A375 (cell line): ENCODE measurements around the gene SPEM2. TPM values are rescaled to one million over a fixed set of nuclear protein-coding genes. Genes with fewer than 3 reads are reported as not detected.

Experiments
- total RNA-seq: library from RNA; depleted of rRNA; stranded (reverse); fragments of >200 nt; shearing (Covaris generic); gene quantifications from 2 replicates; pipeline ENCODE4 v1.2.3, GENCODE V29; 2014; rRNA removed

The SPEM2 gene
- total RNA-seq, result not detected in 2 replicates

DNA sequence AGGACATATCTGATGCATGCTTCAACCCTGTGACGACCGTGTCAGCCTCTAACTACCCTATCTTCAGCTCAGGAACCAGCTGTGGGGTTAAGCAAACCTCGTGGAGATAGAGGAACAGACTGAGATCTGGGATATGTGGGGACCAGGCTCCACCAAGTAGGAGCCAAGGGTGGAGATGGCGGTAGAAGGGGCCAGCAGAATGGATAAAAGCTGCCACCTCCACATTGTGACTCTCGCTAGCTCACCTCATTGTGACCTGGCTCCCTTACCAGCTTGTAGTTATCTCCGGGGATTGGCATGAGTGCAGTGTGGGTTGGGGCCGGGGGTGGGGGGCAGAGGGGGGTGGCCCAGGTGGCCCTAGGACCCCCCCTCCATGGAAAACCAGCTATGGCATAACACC, at the start of gene SPEM2:
TSS of gene SPEM2 (plus strand) at position 301 of the 400 bp plus-strand sequence. CDS start at position 374, 73 bp downstream.

DNA sequence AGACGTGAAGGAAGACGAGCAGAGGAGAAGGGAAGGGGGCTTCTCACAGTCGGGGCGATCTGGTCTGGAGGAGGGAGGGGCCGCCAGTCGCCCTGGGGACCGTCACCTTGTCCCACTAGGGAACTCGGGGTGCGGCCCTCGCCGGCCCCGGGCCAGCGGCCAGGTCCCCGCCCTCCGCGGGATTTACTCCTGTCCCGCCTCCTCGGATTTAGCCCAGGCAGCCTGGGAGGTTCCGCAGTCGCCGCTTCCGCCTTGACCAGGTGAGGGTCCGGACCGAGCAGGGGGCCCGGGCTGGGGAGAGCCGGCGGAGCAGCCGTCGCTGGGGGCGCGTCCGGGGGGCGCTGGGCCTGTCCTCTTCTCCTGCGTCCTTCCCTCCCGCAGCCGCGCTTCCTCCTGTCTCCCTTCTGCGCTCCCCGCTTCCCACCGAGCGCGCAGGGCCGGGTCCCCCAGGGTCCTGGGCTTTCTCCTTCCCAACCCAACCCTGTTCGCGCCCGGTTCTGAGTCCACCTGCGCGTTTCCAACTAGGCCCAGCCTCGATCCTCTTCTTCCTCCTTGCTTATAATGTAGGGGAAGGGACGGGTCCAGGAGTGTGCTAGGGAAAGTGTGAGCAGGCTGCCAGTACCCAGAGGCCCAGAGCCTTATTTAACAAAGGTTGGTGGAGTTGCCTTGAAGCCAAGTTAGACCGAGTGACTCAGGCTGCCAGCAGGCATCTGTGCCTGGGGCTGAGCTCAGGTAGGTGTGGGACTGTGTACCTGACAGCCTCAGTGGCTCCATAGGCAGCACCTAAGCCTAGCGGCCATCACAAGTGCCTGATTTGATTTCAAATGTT, 44.3 kb upstream of the SPEM2 start, which contains the start of gene TNK1:
TSS of gene TNK1 (plus strand) at position 235 of the 829 bp plus-strand sequence. CDS start 1,838 bp downstream, outside the sequence.

DNA sequence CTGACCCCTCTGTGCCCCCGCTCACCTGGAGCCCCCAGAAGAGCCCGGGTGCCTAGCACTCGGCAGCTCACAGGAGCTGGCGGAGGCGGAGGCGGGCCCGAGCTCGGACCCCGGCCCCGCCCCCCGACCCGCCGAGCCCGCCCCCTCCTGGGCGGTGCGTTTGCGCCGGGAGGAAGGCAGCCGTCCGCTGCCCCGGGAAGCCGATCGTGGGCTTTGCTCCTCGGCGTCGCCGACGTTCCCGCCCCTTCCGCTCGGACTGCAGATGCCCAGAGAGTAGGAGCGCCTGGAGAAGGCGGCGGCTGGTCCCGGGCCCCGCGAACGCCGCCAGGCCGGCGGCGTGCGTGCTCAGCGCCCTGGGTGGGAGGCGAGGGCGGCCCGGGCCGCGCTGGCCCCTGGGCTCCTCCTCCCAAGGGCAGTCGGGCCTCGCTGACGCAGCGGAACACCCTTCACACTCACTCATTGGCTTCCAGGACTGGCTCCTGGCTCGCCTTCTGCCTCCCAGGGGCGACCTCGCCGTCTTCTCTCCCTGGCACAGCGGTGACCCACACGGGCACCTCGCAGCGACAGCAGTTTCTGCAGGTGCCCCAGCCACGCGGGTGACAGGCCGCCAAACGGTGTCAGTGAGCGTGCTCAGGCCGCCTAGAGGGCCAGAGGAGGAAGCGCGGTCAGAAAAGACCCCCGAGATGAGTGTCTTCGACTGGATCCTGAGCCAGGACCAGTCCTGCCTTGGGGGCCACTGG, 30.8 kb upstream of the SPEM2 start, which contains the start of gene PLSCR3:
TSS of gene PLSCR3 (minus strand) at position 74 of the 740 bp plus-strand sequence. CDS start 415 bp downstream, outside the sequence.

DNA sequence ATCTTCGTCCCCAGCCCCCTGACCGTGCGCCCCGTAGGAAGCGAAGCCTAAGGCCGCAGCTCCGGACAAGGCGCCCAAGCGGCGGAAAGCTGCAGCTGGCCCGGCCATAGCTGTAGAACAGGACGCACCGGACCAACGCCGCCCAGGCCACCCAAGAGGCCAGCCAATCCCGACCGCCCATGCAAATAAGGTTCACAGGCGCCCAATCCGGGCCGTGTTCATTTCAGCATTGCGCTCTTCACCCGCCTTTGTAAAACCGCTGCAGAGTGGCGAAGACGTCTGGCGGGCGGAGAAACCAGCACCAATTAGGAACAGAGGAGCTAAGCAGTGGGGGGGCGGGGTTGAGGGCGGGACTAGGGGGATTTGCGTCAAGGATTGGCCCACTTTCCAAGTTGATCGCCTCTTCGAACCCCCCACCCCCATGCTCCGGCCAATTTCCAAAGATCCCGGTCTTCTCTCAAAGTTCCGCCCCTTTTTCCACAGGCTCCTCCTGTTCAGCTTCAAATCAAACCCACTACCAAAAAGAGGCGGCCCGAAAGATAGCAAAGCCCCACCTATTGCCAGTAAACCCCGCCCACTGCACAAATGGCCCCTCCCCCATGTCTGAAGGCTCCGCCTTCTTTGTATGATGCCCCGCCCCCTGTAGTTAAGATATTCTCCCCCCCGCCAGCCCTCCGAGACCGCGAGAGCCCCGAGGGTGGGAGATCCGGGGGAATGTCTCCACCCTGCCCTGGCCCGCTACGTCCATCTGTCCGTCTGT, 21.3 kb upstream of the SPEM2 start, which contains the start of gene TMEM256:
TSS of gene TMEM256 (minus strand) at position 121 of the 760 bp plus-strand sequence. CDS start at position 108, 13 bp downstream.

DNA sequence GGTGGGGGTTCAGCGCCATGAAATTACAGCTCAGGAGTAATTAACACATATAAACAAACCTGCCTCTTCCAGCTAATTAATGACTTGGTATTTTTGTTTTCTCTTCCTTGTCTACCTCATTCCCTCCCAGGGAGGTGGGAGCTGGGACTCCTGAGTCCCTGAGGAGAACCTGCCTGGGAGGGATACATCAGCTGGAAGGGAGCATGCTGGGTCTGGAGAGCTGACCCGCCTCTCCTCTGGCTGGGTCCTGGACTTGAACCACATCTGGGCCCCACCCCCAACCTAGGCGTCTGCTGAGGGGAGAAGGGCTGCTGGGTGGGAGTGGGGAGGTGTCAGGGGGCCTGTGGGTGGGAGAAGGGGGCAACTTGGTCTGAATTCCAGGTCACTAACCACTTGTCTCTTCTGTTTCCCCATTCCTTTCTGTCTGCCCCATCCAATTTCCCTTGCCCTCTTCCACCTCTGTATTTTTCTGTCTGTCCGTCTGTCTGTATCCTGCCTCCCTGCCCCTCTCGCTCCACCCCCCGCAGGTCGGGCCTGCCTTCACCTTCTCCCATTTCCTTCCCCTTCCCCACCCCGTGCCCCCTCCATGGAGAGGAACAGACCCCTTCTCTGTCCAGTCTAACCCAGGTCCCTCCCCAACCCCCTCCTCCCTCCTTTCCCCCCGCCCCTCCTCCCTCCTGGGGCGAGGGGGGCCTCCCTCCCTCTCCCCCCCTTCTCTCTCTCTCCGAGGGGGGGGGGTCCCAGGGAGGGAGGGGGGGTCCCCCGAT, 17.7 kb upstream of the SPEM2 start, which contains the start of gene NLGN2:
TSS of gene NLGN2 (plus strand) at position 361 of the 767 bp plus-strand sequence. CDS start 411 bp downstream, outside the sequence.

DNA sequence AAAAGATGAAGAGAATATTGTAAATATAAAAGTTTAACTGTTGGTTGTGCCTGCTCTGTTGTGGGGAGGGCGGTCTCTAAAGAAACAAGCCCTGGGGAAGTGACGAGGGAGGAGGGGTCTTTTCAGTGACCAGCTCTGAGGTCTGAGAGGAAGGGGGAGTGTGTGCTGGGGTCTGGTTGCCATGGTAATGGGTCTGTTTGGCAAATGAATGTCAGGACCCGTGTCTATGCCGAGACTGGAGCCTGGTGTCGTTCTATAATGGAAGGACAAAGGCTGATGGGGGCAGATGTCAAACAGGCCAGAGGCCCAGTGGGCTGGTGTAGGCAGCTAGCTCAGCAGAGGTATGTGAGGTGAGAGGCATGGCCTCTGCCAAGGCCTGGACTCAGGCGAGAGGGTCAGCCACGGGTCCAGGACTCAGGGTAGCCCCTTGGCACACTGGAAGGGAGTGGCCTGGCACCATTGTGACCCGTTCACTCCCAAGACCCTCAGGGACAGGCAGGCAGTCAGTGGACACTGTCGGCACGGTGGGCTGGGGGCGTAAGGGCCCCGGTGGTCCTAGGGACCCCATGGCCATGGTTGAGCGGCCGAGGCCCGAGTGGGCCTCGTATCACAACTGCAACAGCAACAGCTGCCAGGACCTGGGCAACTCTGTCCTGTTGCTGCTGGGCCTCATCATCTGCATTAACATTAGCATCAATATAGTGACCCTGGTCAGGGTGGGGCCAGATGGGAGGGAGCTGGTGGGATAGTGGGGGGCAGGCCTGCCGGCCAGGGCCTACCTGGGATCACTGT, 5.4 kb upstream of the SPEM2 start, which contains the start of gene SPEM1:
TSS of gene SPEM1 (plus strand) at position 506 of the 792 bp plus-strand sequence. CDS start at position 567, 61 bp downstream.

DNA sequence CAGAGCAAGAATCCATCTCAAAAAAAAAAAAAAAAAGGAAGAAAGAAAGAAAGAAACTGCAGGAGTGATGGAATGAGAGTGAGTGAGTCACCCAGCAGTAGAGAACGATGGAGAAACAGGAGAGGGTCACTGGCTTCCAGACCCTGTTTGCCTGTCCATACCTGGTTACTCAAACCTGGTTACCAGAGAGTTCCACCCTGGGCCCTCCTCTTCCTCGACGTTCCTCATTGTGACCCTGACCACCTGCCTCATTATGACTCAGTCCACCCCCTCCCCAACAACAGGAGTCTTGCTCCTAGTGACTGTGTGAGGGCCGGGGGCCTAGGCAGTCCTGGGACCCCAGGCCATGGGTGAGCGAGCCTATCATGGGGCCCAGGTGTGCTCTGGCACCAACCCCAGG, 3.1 kb downstream of the SPEM2 start, which contains the start of gene SPEM3:
TSS of gene SPEM3 (plus strand) at position 301 of the 400 bp plus-strand sequence. CDS start at position 347, 46 bp downstream.

DNA sequence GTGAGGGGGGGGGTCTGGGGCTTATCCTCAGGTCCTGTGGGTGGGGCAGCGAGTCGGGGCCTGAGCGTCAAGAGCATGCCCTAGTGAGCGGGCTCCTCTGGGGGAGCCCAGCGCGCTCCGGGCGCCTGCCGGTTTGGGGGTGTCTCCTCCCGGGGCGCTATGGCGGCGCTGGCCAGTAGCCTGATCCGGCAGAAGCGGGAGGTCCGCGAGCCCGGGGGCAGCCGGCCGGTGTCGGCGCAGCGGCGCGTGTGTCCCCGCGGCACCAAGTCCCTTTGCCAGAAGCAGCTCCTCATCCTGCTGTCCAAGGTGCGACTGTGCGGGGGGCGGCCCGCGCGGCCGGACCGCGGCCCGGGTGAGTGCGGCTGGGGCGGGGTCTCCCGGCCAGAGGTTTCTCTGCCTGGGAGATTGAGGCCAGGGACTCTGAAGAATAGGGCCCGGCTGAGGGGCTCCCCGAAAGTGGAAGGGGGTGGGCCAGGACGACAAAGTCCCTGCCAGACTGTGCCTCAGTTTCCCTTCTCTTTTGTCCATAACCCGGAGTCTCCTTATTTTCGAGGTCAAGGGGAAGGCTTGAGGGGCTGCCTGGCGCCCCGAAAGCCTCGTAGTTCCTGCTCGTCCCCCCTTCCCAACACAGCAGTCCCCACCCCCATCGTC, 14.2 kb downstream of the SPEM2 start, which contains the start of gene FGF11:
TSS of gene FGF11 (plus strand) at position 51 of the 651 bp plus-strand sequence. CDS start at position 160, 109 bp downstream.

DNA sequence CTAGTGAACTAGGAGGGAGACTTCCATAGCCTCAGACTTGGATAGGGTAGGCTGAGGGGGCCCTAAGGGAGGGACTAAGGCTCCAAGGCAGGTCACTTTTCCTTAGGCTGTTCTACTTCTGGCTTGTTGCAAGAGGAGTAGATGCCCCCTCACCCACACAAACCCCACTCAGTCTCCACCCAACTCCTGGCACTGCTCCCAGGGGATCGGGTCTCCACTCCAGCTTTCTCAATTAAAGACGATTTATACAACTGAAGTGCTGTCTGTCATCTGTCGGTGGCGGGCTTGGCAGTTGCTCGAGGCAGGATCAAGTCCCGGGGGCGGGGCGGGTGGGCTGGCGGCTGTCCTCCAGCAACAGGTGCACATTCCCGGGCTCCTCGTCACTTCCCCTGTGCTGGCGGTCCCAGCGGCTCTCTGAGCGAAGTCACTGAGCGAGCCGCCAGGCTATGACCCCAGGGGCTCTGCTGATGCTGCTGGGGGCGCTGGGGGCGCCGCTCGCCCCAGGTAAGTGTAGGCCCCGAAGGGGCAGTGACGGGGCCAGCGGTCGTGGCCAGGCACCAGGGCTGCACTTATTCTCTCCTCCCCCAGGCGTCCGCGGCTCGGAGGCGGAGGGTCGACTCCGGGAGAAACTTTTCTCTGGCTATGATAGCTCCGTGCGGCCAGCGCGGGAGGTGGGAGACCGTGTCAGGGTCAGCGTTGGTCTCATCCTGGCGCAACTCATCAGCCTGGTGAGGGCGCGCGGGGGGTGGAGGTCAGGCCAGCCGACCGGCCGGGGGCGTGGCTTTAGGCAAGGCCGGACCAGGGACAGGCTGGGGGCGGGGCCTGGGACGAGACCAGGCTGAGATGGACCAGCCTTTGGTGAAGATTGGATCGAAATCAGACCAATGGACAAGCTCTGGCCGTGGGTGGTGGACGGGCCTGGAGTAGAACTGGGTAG, 19.5 kb downstream of the SPEM2 start, which contains the start of gene CHRNB1:
TSS of gene CHRNB1 (plus strand) at position 380 of the 937 bp plus-strand sequence. CDS start at position 447, 67 bp downstream.

Other genes with a start within 250 kb of the SPEM2 start
- 2.0 and 3.1 TPM in 2 replicates for gene ASGR1, start 246.2 kb upstream of the SPEM2 start, total RNA-seq
- gene DLG4, start 205.8 kb upstream of the SPEM2 start, total RNA-seq, result 18.1 and 25.8 TPM in 2 replicates
- gene ACADVL, start 205.7 kb upstream of the SPEM2 start, total RNA-seq, result 659 and 664 TPM in 2 replicates
- 67.9 and 69.8 TPM in 2 replicates for gene DVL2, start 191.1 kb upstream of the SPEM2 start, total RNA-seq
- gene PHF23, start 186.2 kb upstream of the SPEM2 start, total RNA-seq, result 52.4 and 54.4 TPM in 2 replicates
- 147 and 165 TPM in 2 replicates for gene GABARAP, start 183.2 kb upstream of the SPEM2 start, total RNA-seq
- gene CTDNEP1, start 173.9 kb upstream of the SPEM2 start, total RNA-seq, result 53.1 and 75.3 TPM in 2 replicates
- gene ELP5, start 173.4 kb upstream of the SPEM2 start, total RNA-seq, result 69.7 and 99.4 TPM in 2 replicates
- gene CLDN7, start 163.1 kb upstream of the SPEM2 start, total RNA-seq, result 0.49 and 0.50 TPM in 2 replicates
- gene SLC2A4, start 143.9 kb upstream of the SPEM2 start, total RNA-seq, result 0.05 TPM in 1 of 2 replicates, not detected in the other
- not detected in 2 replicates for gene YBX2, start 131.0 kb upstream of the SPEM2 start, total RNA-seq
- gene EIF5A, start 118.0 kb upstream of the SPEM2 start, total RNA-seq, result 1,009 and 1,089 TPM in 2 replicates
- 97.9 and 100 TPM in 2 replicates for gene GPS2, start 110.3 kb upstream of the SPEM2 start, total RNA-seq
- 14.2 and 17.0 TPM in 2 replicates for gene NEURL4, start 96.3 kb upstream of the SPEM2 start, total RNA-seq
- 2.5 and 5.1 TPM in 2 replicates for gene ACAP1, start 89.1 kb upstream of the SPEM2 start, total RNA-seq
- 5.3 and 7.2 TPM in 2 replicates for gene KCTD11, start 73.5 kb upstream of the SPEM2 start, total RNA-seq
- gene TMEM95, start 70.5 kb upstream of the SPEM2 start, total RNA-seq, result not detected in 2 replicates
- gene TNK1, start 44.5 kb upstream of the SPEM2 start, total RNA-seq, result 1.0 and 2.4 TPM in 2 replicates
- 32.1 and 34.0 TPM in 2 replicates for gene PLSCR3, start 31.1 kb upstream of the SPEM2 start, total RNA-seq
- gene TMEM256, start 21.5 kb upstream of the SPEM2 start, total RNA-seq, result 111 and 127 TPM in 2 replicates
- 9.7 and 10.0 TPM in 2 replicates for gene NLGN2, start 17.8 kb upstream of the SPEM2 start, total RNA-seq
- gene SPEM1, start 5.3 kb upstream of the SPEM2 start, total RNA-seq, result not detected in 2 replicates
- not detected in 2 replicates for gene SPEM3, start 3.2 kb downstream of the SPEM2 start, total RNA-seq
- 4.0 and 7.8 TPM in 2 replicates for gene TMEM102, start 9.8 kb downstream of the SPEM2 start, total RNA-seq
- 0.38 and 0.98 TPM in 2 replicates for gene FGF11, start 13.9 kb downstream of the SPEM2 start, total RNA-seq
- 6.1 and 6.9 TPM in 2 replicates for gene CHRNB1, start 19.4 kb downstream of the SPEM2 start, total RNA-seq
- gene ZBTB4, start 54.0 kb downstream of the SPEM2 start, total RNA-seq, result 12.8 and 13.5 TPM in 2 replicates
- not detected in 2 replicates for gene SLC35G6, start 55.8 kb downstream of the SPEM2 start, total RNA-seq
- 53.6 and 115 TPM in 2 replicates for gene POLR2A, start 58.8 kb downstream of the SPEM2 start, total RNA-seq
- gene TNFSF12, start 123.4 kb downstream of the SPEM2 start, total RNA-seq, result 0.45 and 0.66 TPM in 2 replicates
- gene TNFSF13, start 133.1 kb downstream of the SPEM2 start, total RNA-seq, result 0.90 and 1.5 TPM in 2 replicates
- gene SENP3, start 136.3 kb downstream of the SPEM2 start, total RNA-seq, result 96.6 and 98.8 TPM in 2 replicates
- gene CD68, start 154.0 kb downstream of the SPEM2 start, total RNA-seq, result 29.1 and 38.4 TPM in 2 replicates
- gene MPDU1, start 158.2 kb downstream of the SPEM2 start, total RNA-seq, result 88.3 and 111 TPM in 2 replicates
- gene SOX15, start 164.5 kb downstream of the SPEM2 start, total RNA-seq, result 0.60 TPM in 1 of 2 replicates, not detected in the other
- gene FXR2, start 189.3 kb downstream of the SPEM2 start, total RNA-seq, result 78.4 and 79.8 TPM in 2 replicates
- gene SAT2, start 202.2 kb downstream of the SPEM2 start, total RNA-seq, result 36.6 and 36.9 TPM in 2 replicates
- not detected in 2 replicates for gene SHBG, start 204.5 kb downstream of the SPEM2 start, total RNA-seq
- 0.03 and 0.08 TPM in 2 replicates for gene ATP1B2, start 225.3 kb downstream of the SPEM2 start, total RNA-seq